Esophagus muscularis mucosa (tissue), 4 donors: Measurements from ENCODE around the gene PRIMA1.

ENCODE experiments used
- CTCF ChIP-seq, 3 experiments: fragments of 200-600 bp in 2 of 3; fragments of 450-650 bp in 1 of 3; sonication (generic) in 2 of 3; IDR thresholded peaks; one replicate each; pipeline ENCODE4 v1.5.1; 2017 to 2019; ENCODE audit warnings: antibody characterized with exemption in 3 of 3, mild to moderate bottlenecking in 2 of 3, moderate library complexity in 1 of 3
- EP300 ChIP-seq: sonication (generic); formaldehyde crosslinking; IDR thresholded peaks from one replicate; pipeline ENCODE4 v1.6.1; 2017; ENCODE audit warnings: antibody characterized with exemption
- POLR2A ChIP-seq: fragments of 450-650 bp; IDR thresholded peaks from one replicate; pipeline ENCODE4 v1.6.1; 2017; ENCODE audit warnings: antibody characterized with exemption, moderate library complexity, mild to moderate bottlenecking, low read depth
- POLR2AphosphoS5 ChIP-seq, 2 donors: sonication (generic); formaldehyde crosslinking; IDR thresholded peaks; one replicate each; pipeline ENCODE4 v1.6.1; 2017; ENCODE audit warnings: antibody characterized with exemption in 2 of 2

- TF ChIP-seq POLR2A (no peak), CTCF (IDR thresholded peaks at IDR 0.05) (no peak), EP300 (no peak), POLR2AphosphoS5 (IDR thresholded peaks at IDR 0.05) (no peak)
Measured at GRCh38 chr14:93707475-93707874, 80.8 kb downstream of the PRIMA1 start.
